ENCODE measurements around the gene LRMDA.
"Not testable (repeated sequence)": the region's sequence is repeated elsewhere in the genome, so short reads cannot be mapped to it uniquely, and the experiment has no call there.

The LRMDA gene

DNA sequence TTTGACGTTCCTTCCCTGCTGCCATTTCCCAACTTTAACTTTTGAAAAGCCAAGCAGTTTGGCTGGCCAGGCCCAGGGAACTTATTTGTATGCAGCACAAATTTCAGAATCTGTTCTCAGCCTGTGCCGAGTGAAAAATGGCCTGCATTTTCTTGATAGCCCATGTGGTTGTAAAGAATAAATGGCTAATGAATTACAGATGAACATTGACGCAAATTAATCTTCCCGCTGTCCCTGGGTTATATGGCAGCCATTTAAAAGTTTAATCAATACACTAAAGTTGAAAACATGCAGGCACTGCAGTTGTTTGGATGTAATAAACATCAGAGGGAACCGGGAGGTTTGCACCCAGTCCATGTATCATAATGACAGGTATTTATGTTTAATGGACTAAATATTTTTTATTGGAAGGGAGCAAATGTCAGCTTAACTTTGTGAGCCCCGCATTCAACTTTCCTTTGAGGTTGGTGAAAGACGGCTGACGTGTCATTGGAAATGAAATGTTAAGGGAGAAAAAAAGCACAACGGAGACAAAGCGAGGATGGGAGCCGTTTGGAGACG lies 1092.4 kb downstream of the LRMDA start:
- Histone ChIP-seq H3K36me3 (no peaks in the 10 kb centered on the region), H3K4me3 (no peak overlapping the region), H3K27ac (peak overlapping the region; percentile 48 to 59), H3K27me3 (no peaks in the 10 kb centered on the region), H3K4me1 (peaks cover 0 to 15% (median 9%) of the 10 kb centered on the region in 4 donors), H3K9me3 (no peaks in the 10 kb centered on the region)
- DNase-seq, result no peak
- intact Hi-C loops (cut with DNase I; ENCODE audit: low total_unique reads), result no loop called here
- TF ChIP-seq, protein P1, sequence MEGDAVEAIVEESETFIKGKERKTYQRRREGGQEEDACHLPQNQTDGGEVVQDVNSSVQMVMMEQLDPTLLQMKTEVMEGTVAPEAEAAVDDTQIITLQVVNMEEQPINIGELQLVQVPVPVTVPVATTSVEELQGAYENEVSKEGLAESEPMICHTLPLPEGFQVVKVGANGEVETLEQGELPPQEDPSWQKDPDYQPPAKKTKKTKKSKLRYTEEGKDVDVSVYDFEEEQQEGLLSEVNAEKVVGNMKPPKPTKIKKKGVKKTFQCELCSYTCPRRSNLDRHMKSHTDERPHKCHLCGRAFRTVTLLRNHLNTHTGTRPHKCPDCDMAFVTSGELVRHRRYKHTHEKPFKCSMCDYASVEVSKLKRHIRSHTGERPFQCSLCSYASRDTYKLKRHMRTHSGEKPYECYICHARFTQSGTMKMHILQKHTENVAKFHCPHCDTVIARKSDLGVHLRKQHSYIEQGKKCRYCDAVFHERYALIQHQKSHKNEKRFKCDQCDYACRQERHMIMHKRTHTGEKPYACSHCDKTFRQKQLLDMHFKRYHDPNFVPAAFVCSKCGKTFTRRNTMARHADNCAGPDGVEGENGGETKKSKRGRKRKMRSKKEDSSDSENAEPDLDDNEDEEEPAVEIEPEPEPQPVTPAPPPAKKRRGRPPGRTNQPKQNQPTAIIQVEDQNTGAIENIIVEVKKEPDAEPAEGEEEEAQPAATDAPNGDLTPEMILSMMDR (IDR thresholded peaks at IDR 0.05), result no peak

DNA sequence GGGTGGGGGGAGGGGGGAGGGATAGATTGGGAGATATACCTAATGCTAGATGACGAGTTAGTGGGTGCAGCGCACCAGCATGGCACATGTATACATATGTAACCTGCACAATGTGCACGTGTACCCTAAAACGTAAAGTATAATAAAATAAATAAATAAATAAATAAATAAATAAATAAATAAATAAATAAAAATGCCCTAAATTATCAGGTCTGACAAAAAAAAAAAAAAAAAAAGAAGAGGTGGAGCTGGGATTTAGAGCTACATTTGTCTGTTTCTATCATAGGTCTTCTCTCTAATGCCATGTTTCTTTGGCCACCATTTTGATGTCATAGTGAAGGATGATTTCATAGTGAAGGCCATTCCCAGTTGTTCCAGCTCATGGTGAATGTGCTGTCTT lies 1095.4 kb downstream of the LRMDA start:
- H3K36me3 ChIP-seq; intact Hi-C loops (cut with DNase I; ENCODE audit: low total_unique reads); DNase-seq; H3K27me3 ChIP-seq; H3K27ac ChIP-seq; H3K4me3 ChIP-seq; H3K9me3 ChIP-seq: not testable (repeated sequence)
- peaks cover 0 to 15% (median 9%) of the 10 kb centered on the region in 4 donors for H3K4me1 ChIP-seq

DNA sequence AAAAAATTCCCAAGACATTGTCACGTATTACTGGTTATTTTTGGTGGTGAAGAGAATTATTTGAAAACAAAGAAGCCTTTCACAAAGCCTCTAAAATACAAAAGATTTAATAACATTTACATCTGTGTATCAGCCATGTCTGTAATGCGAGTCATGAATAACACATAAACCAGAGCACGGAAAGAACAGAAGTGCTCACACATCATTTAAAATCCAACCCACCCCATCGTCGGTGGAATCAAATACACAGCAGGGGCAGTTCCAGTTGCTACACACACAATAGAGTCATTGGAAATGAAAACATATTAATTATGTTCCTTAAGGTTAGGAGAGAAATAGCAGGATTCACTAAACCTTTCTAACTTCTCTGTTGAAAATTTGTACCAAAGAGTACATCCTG lies 1108.9 kb downstream of the LRMDA start:
- Histone ChIP-seq H3K4me1 (peaks cover 0 to 10% (median 0%) of the 10 kb centered on the region in 4 donors), H3K36me3 (no peaks in the 10 kb centered on the region), H3K9me3 (no peaks in the 10 kb centered on the region), H3K4me3 (no peak overlapping the region), H3K27ac (no peak overlapping the region), H3K27me3 (no peaks in the 10 kb centered on the region)
- DNase-seq, result no peak
- TF ChIP-seq, protein P1 (IDR thresholded peaks at IDR 0.05), result no peak
- intact Hi-C loops (cut with DNase I; ENCODE audit: low total_unique reads), result loop anchor here (10.0 kb wide), 1 partner anchor 506 kb away; no protein-coding TSS in a partner anchor

DNA sequence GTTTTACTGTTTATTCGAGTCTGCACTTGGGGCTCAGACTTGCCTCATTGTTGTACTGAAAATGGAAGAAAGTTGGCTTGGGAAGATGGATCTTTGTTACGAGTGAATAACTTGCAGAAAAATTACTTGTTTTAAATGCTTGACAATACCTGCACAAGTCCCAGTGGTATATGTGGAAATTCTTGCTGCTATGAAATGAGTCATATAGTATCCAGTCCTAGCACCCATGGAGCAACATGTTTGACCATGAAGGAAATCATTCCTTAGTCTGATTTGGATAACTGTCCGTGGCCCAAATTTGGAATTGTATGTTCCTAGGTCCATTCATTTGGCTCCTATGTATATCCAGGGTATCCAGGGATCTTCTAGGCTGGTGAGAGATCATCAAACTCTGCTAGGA lies 1109.4 kb downstream of the LRMDA start:
- Histone ChIP-seq H3K36me3 (no peaks in the 10 kb centered on the region), H3K4me1 (peaks cover 0 to 10% (median 0%) of the 10 kb centered on the region in 4 donors), H3K27me3 (no peaks in the 10 kb centered on the region), H3K27ac (no peak overlapping the region), H3K4me3 (no peak overlapping the region), H3K9me3 (no peaks in the 10 kb centered on the region)
- no peak for DNase-seq
- TF ChIP-seq, protein P1 (IDR thresholded peaks at IDR 0.05), result no peak
- intact Hi-C loops (cut with DNase I; ENCODE audit: low total_unique reads), result loop anchor here (10.0 kb wide), 1 partner anchor 506 kb away; no protein-coding TSS in a partner anchor

DNA sequence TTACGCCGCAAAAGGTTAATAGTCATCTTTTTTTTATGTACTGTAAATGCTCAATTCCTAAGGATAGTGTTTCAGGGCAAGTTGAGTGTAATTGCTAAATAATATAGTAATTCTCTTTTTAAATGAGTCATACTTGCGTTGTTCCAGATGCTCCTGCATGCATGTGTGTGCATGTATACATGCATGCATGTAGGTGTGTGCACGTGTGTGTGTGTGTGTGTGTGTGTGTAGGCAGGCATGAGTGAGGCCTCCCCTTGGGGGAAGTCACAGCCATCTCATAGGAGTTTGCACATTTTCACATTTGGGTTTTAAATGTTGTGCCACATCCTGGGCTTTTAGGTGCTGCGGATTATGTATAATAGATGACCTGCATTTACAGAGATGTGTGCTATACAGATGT lies 1110.4 kb downstream of the LRMDA start:
- H3K4me3 ChIP-seq, result no peak overlapping the region
- TF ChIP-seq, protein P1 (IDR thresholded peaks at IDR 0.05), result no peak
- no peaks in the 10 kb centered on the region for H3K9me3 ChIP-seq
- H3K4me1 ChIP-seq, result peaks cover 0 to 12% (median 0%) of the 10 kb centered on the region in 4 donors
- no peaks in the 10 kb centered on the region for H3K36me3 ChIP-seq
- DNase-seq, result no peak
- no peaks in the 10 kb centered on the region for H3K27me3 ChIP-seq
- H3K27ac ChIP-seq, result no peak overlapping the region
- intact Hi-C loops (cut with DNase I; ENCODE audit: low total_unique reads), result loop anchor here (10.0 kb wide), 1 partner anchor 507 kb away; no protein-coding TSS in a partner anchor

DNA sequence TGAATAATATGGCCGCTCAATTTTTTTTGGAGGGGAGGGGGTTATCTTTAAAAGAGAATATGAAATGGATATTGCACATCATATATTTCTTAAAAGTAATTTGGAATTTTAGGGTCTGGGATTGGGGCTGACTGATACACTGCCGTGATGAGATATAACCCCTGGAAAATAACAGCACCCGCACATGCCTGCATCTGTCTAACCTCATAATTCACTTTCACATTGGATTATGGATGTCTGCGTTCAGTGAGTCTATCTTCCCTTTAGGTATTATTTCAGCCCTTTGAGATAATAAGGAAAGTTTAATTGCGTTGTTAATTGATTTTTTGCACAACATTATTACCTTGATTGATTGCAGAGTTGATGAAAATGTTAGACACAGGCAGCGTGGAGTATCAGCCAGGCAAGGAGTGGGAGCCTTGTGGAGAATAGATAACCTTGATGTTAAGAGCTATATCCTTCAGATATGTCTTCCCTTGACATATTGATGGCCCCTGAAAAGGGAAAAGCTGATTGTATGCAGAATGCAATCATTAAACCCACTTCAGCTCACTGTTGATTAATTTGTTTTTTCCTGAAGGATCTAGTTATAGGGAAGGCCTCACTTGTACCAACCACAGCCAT lies 1111.0 kb downstream of the LRMDA start:
- DNase-seq, result no peak
- Histone ChIP-seq H3K9me3 (no peaks in the 10 kb centered on the region), H3K4me3 (no peak overlapping the region), H3K27me3 (no peaks in the 10 kb centered on the region), H3K27ac (no peak overlapping the region), H3K36me3 (no peaks in the 10 kb centered on the region), H3K4me1 (peaks cover 0 to 18% (median 2%) of the 10 kb centered on the region in 4 donors)
- TF ChIP-seq, protein P1 (IDR thresholded peaks at IDR 0.05), result no peak
- intact Hi-C loops (cut with DNase I; ENCODE audit: low total_unique reads), result loop anchor here (10.0 kb wide), 1 partner anchor 508 kb away; no protein-coding TSS in a partner anchor

Data from tibial artery (tissue), 4 donors.